Measurements from ENCODE around the gene GSK3B. TPM values are rescaled to one million over a fixed set of nuclear protein-coding genes. Genes with fewer than 3 reads are reported as not detected.

GSK3B gene
- 52.8 and 56.5 TPM in 2 replicates for total RNA-seq (2021)
- long read RNA-seq, full-length matches to known transcripts = 17 of 20 reads
- long read RNA-seq, partial matches to known transcripts = 0 of 20 reads
- long read RNA-seq, other reads (novel, unspliced or antisense) = 3 of 20 reads

DNA sequence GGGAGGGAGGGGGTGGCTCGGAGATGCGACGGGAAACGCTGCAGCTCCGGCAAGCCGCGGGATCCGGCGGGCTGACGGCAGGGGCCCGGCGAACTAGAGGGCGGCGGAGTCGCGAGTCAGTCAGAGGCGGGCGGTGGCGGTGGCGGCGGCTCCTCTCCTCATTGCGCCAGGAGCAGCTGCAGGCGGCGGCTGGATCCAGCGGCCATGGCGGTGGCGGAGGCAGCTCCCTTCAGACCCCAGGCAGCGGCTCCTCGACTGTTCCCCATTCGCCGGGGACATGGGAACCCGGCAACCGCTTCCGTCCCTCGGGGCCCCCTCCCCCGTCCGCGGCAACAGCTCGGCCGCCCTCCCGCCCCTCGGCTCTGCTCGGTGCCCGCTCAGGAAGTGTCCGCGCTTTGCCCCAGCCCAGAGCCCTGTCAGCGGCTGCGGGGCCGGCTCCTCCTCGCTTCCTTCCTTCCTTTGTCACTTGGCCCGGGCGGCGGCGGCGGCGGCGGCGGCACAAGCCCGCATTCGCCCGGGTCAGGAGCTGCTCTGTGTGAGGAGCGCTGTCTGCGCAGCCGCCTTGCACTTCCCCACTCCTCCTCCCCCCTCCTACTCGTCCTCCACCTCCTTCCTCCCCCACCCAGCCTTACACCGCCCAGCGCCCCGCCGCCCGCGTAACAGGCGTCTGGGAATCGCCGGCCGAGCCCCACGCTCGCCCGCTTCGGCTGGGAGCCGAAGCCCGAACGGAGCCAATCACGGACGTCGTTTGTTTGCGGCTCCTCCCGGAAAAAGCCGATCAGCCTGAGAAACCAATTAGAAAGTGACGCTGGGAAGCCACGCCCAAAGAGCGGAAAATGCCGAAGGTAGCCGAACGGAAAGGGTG, at the start of gene GSK3B:
TSS of gene GSK3B (minus strand) at position 537 of the 865 bp plus-strand sequence. CDS start 1,013 bp downstream, outside the sequence.
- peak within 1 kb of the TSS; percentile 93 for H3K27ac ChIP-seq (ENCODE audit: insufficient read length, low read depth, low read length)
- H3K9ac ChIP-seq (ENCODE audit: extremely low read depth, insufficient read length, low read length) = peak within 1 kb of the TSS; percentile 99
- no peak within 1 kb of the TSS for H4K8ac ChIP-seq (replicated peaks; ENCODE audit: insufficient read length, low read depth, low read length)
- peak within 1 kb of the TSS; percentile 10 for H3K56ac ChIP-seq (ENCODE audit: insufficient read length, low read depth, low read length)
- H3K27ac Mint-ChIP-seq = peak within 1 kb of the TSS; percentile 99 to 100 (median 99); a peak in 6 of 7 replicates
- peak within 1 kb of the TSS; percentile 99 for H3K4ac ChIP-seq (ENCODE audit: low read depth, low read length)
- H3K9me3 ChIP-seq (ENCODE audit: control insufficient read depth, low read depth, low read length) = no peaks in the 10 kb centered on the region
- peak; percentile 76 for DNase-seq
- peak within 1 kb of the TSS; percentile 98 for H2BK5ac ChIP-seq (ENCODE audit: insufficient read length, low read length)
- H3K23ac ChIP-seq (ENCODE audit: insufficient read length, low read depth, low read length) = no peak within 1 kb of the TSS
- H4K91ac ChIP-seq (ENCODE audit: insufficient read length, low read depth, low read length) = peak within 1 kb of the TSS; percentile 98
- peak within 1 kb of the TSS; percentile 83 for H2BK12ac ChIP-seq (ENCODE audit: insufficient read length, low read depth, low read length)
- peak within 1 kb of the TSS; percentile 98 for H3K18ac ChIP-seq (ENCODE audit: insufficient read length, low read depth, low read length)
- H3K27me3 Mint-ChIP-seq (ENCODE audit: low read depth) = no peaks in the 10 kb centered on the region
- H2BK15ac ChIP-seq (ENCODE audit: low read depth, low read length) = peak within 1 kb of the TSS; percentile 33; the same call in 1 of the 2 replicates
- H4K5ac ChIP-seq (ENCODE audit: insufficient read length, low read depth, low read length) = peak within 1 kb of the TSS; percentile 73
- H2AFZ ChIP-seq (ENCODE audit: low read length) = no peak within 1 kb of the TSS
- H3K79me2 ChIP-seq (ENCODE audit: insufficient read depth, low read length) = peaks cover 34% of the 10 kb centered on the region; the same call in 1 of the 2 replicates
- no peak within 1 kb of the TSS for H3K4me3 Mint-ChIP-seq
- H3K4me1 ChIP-seq (ENCODE audit: insufficient read depth, low read length) = no peaks in the 10 kb centered on the region
- TF ChIP-seq, protein P1, sequence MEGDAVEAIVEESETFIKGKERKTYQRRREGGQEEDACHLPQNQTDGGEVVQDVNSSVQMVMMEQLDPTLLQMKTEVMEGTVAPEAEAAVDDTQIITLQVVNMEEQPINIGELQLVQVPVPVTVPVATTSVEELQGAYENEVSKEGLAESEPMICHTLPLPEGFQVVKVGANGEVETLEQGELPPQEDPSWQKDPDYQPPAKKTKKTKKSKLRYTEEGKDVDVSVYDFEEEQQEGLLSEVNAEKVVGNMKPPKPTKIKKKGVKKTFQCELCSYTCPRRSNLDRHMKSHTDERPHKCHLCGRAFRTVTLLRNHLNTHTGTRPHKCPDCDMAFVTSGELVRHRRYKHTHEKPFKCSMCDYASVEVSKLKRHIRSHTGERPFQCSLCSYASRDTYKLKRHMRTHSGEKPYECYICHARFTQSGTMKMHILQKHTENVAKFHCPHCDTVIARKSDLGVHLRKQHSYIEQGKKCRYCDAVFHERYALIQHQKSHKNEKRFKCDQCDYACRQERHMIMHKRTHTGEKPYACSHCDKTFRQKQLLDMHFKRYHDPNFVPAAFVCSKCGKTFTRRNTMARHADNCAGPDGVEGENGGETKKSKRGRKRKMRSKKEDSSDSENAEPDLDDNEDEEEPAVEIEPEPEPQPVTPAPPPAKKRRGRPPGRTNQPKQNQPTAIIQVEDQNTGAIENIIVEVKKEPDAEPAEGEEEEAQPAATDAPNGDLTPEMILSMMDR (conservative IDR thresholded peaks at IDR 0.05) = no peak
- peaks cover 9 to 14% (median 10%) of the 10 kb centered on the region in 3 experiments for H3K36me3 Mint-ChIP-seq (ENCODE audit: insufficient read depth in 1 of 3, low read depth in 3 of 3)
- peak within 1 kb of the TSS; percentile 93 for H2BK120ac ChIP-seq (ENCODE audit: low read depth, low read length, poor library complexity, severe bottlenecking)
- H3K14ac ChIP-seq (ENCODE audit: insufficient read depth, low read length) = peak within 1 kb of the TSS; percentile 98
- H3K23me2 ChIP-seq (ENCODE audit: insufficient read length, low read depth, low read length, poor library complexity, severe bottlenecking) = peaks cover 4% of the 10 kb centered on the region
- no peaks in the 10 kb centered on the region for H3K79me1 ChIP-seq (ENCODE audit: insufficient read depth, low read depth, low read length, poor library complexity, severe bottlenecking)
- H3K9me3 Mint-ChIP-seq = no peaks in the 10 kb centered on the region
- peaks cover 2 to 15% of the 10 kb centered on the region in 2 experiments for H3K4me1 Mint-ChIP-seq
- no CpG with 5 or more reads among the region's 94 CpGs for WGBS (ENCODE audit: extremely low coverage, insufficient read length, low lambda C conversion rate)
- peak within 1 kb of the TSS; percentile 100 for H3K4me2 ChIP-seq (ENCODE audit: insufficient read depth, insufficient read length, low read length)
- H2BK20ac ChIP-seq (ENCODE audit: low read depth, low read length, poor library complexity, severe bottlenecking) = no peak within 1 kb of the TSS
- H4K20me1 ChIP-seq (ENCODE audit: control insufficient read depth, insufficient read depth, insufficient read length) = no peaks in the 10 kb centered on the region
- no peak within 1 kb of the TSS for H2AK5ac ChIP-seq (ENCODE audit: insufficient read length, low read length)
- no peaks in the 10 kb centered on the region for H3K27me3 ChIP-seq (ENCODE audit: insufficient read depth, low read length)
- peak within 1 kb of the TSS; percentile 74 for H3T11ph ChIP-seq (ENCODE audit: low read length)
